ENCODE data around the gene GRPEL2. TPM values are rescaled to one million over a fixed set of nuclear protein-coding genes. Genes with fewer than 3 reads are reported as not detected.

The GRPEL2 gene
- total RNA-seq, 1 experiment from 2014 or later, result 47.3 TPM

DNA sequence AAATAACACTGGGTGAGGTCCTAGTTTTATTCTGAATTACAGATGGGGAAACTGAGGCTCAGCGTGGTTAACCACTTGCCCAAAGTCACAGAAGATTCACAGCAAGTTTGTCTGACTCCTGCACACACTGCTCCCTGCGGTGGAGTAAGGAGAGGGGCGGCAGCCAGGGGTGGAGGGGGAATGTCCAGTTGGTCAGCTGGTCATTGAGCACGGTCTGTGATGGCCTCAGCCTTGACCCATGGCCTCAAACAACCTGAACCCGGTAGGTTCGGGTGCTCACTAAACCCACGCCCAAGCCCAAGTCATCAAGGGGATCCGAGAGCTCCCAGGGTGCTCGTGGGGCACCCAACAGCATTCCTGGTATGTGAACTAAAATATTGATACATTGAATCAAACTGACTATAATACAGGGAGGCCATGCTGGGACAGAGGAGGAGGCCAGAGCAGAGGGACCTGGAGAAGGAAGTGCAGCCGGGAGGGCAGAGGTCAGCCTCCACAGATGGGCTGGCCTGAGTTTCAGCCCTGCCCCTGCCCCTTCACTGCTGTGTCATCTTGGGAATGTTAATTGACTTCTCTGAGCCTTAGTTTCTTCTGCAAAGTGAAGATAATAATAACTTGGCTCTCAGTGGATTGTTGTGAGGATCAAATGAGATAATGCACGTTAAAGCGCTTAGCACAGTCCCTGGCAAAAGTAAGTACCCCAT is 37.4 kb downstream of the GRPEL2 start:
- Histone ChIP-seq H2BK5ac (ENCODE audit: insufficient read length, low read length) (no peak overlapping the region), H3K23ac (ENCODE audit: insufficient read length, low read depth, low read length) (no peak overlapping the region), H2AFZ (ENCODE audit: low read length) (no peak overlapping the region), H3K27ac (ENCODE audit: insufficient read length, low read depth, low read length) (no peak overlapping the region), H2BK20ac (ENCODE audit: low read depth, low read length, poor library complexity, severe bottlenecking) (no peak overlapping the region), H4K5ac (ENCODE audit: insufficient read length, low read depth, low read length) (no peak overlapping the region), H3K4ac (ENCODE audit: low read depth, low read length) (no peak overlapping the region), H3K56ac (ENCODE audit: insufficient read length, low read depth, low read length) (no peak overlapping the region), H2BK120ac (ENCODE audit: low read depth, low read length, poor library complexity, severe bottlenecking) (no peak overlapping the region), H2BK12ac (ENCODE audit: insufficient read length, low read depth, low read length) (no peak overlapping the region), H4K20me1 (ENCODE audit: control insufficient read depth, insufficient read depth, insufficient read length) (no peaks in the 10 kb centered on the region), H3K27me3 (ENCODE audit: insufficient read depth, low read length) (no peaks in the 10 kb centered on the region; the same call in 1 of the 2 replicates), H3K9me3 (ENCODE audit: control insufficient read depth, low read depth, low read length) (no peaks in the 10 kb centered on the region), H4K8ac (replicated peaks; ENCODE audit: insufficient read length, low read depth, low read length) (no peak overlapping the region), H2BK15ac (ENCODE audit: low read depth, low read length) (no peak overlapping the region), H3K14ac (ENCODE audit: insufficient read depth, low read length) (no peak overlapping the region), H3T11ph (ENCODE audit: low read length) (no peak overlapping the region), H3K18ac (ENCODE audit: insufficient read length, low read depth, low read length) (no peak overlapping the region), H3K23me2 (ENCODE audit: insufficient read length, low read depth, low read length, poor library complexity, severe bottlenecking) (no peaks in the 10 kb centered on the region), H3K79me1 (ENCODE audit: insufficient read depth, low read depth, low read length, poor library complexity, severe bottlenecking) (no peaks in the 10 kb centered on the region), H3K4me1 (ENCODE audit: insufficient read depth, low read length) (no peaks in the 10 kb centered on the region), H3K4me2 (ENCODE audit: insufficient read depth, insufficient read length, low read length) (no peak overlapping the region), H3K9ac (ENCODE audit: extremely low read depth, insufficient read length, low read length) (no peak overlapping the region), H4K91ac (ENCODE audit: insufficient read length, low read depth, low read length) (no peak overlapping the region), H3K79me2 (ENCODE audit: insufficient read depth, low read length) (no peaks in the 10 kb centered on the region), H2AK5ac (ENCODE audit: insufficient read length, low read length) (no peak overlapping the region)
- TF ChIP-seq, protein P1, sequence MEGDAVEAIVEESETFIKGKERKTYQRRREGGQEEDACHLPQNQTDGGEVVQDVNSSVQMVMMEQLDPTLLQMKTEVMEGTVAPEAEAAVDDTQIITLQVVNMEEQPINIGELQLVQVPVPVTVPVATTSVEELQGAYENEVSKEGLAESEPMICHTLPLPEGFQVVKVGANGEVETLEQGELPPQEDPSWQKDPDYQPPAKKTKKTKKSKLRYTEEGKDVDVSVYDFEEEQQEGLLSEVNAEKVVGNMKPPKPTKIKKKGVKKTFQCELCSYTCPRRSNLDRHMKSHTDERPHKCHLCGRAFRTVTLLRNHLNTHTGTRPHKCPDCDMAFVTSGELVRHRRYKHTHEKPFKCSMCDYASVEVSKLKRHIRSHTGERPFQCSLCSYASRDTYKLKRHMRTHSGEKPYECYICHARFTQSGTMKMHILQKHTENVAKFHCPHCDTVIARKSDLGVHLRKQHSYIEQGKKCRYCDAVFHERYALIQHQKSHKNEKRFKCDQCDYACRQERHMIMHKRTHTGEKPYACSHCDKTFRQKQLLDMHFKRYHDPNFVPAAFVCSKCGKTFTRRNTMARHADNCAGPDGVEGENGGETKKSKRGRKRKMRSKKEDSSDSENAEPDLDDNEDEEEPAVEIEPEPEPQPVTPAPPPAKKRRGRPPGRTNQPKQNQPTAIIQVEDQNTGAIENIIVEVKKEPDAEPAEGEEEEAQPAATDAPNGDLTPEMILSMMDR (conservative IDR thresholded peaks at IDR 0.05), result no peak
- no peak for DNase-seq
- Mint-ChIP-seq H3K27ac (0 out of 7 replicates have a peak overlapping the region, but pooled peaks of 1 of the 3 experiments have one; percentile 36), H3K9me3 (no peaks in the 10 kb centered on the region; a peak in 1 of 5 replicates), H3K36me3 (ENCODE audit: insufficient read depth in 1 of 3, low read depth in 3 of 3) (no peaks in the 10 kb centered on the region; a peak in 1 of 7 replicates), H3K27me3 (ENCODE audit: low read depth) (no peaks in the 10 kb centered on the region), H3K4me3 (no peak overlapping the region), H3K4me1 (peaks cover 15 to 21% of the 10 kb centered on the region in 2 experiments)
- WGBS (ENCODE audit: extremely low coverage, insufficient read length, low lambda C conversion rate), result no CpG with 5 or more reads among the region's 12 CpGs

Data from H9 (cell line).